NT2/D1 (cell line): ENCODE results near the gene JUNB.

ENCODE experiments used
- YY1 ChIP-seq: IDR thresholded peaks from 2 replicates; pipeline ENCODE4 v1.6.1; 2011; ENCODE audit not compliant: insufficient read length, insufficient read depth
- ZNF274 ChIP-seq: IDR thresholded peaks from 2 replicates; pipeline ENCODE4 v1.6.1; 2011; ENCODE audit warnings: mild to moderate bottlenecking, low read depth, low read length

DNA sequence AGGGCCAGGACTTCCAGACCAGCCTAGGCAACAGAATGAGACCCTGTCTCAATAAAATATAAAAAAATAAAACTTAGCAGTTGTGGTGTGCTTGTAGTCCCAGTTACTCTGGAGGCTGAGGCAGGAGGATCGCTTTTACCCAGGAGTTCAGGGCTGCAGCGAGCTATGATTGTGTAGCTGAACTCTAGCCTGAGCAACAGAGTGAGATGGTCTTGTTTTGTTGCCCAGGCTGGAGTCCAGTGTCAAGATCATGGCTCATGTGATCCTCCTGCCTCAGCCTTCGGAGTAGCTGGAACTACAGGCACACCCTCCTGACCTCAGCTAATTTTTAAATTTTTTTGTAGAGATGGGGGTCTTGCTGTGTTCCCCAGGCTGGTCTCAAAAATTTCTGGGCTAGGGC is 4.3 kb upstream of the JUNB start:
- TF ChIP-seq ZNF274 (no peak), YY1 (no peak)
